GM18873 (cell line): ENCODE results near the gene CAPN9.
"Not testable (repeated sequence)": the region's sequence is repeated elsewhere in the genome, so short reads cannot be mapped to it uniquely, and the experiment has no call there.

ENCODE experiments used
- ATAC-seq: cut with Tn5 transposase; IDR thresholded peaks from one replicate; pipeline ENCODE4 v1.9.1; 2021; ENCODE audit warnings: mild to moderate bottlenecking, moderate library complexity, moderate number of reproducible peaks; ENCODE audit not compliant: unreplicated experiment, low FRiP score

The CAPN9 gene, protein sequence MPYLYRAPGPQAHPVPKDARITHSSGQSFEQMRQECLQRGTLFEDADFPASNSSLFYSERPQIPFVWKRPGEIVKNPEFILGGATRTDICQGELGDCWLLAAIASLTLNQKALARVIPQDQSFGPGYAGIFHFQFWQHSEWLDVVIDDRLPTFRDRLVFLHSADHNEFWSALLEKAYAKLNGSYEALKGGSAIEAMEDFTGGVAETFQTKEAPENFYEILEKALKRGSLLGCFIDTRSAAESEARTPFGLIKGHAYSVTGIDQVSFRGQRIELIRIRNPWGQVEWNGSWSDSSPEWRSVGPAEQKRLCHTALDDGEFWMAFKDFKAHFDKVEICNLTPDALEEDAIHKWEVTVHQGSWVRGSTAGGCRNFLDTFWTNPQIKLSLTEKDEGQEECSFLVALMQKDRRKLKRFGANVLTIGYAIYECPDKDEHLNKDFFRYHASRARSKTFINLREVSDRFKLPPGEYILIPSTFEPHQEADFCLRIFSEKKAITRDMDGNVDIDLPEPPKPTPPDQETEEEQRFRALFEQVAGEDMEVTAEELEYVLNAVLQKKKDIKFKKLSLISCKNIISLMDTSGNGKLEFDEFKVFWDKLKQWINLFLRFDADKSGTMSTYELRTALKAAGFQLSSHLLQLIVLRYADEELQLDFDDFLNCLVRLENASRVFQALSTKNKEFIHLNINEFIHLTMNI

DNA sequence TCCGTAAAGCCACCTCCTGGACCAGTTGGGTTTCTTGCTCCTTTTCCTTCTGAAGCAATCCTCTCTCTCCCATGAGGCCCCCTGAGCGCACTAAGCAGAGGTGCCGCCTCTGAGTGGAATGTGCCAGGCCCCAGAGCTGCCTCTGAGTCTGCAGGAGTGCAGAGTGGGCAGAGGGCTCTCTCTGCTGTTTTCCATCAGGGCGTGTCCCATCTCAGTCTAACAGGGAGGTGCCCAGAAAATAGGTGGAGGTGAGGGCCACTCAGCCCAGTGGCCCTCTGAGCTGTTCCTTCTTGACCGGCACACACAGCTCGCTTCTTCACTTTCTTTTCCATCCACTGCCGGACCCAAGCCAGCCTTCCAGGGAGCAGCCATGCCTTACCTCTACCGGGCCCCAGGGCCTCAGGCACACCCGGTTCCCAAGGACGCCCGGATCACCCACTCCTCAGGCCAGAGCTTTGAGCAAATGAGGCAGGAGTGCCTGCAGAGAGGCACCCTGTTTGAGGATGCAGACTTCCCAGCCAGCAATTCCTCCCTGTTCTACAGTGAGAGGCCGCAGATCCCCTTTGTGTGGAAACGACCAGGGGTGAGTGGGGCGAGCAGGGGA lies at the start of gene CAPN9:
Gene CAPN9 (plus strand): TSS at position 262 of the 604 bp plus-strand sequence. CDS start 109 bp downstream, at position 371.
- ATAC-seq: no peak

DNA sequence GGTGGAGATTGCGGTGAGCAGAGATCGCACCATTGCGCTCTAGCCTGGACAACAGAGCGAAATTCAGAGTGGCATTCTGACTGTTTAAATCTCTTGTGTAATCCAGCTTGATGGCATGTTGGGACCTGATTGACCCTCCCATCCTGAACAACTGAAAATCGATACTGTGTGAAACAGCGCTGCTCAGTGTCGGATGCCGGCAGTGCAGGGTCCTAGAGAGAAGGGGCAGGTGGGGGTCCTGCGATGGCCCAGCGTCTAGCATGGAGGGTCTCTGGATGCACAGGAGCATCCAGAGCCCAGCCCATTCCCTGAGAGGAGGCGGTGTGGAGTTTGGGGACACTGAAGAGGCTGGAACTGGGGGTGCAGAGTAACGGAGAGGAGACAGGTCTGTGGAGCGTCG lies 49.1 kb upstream of the CAPN9 start:
- no peak for ATAC-seq

DNA sequence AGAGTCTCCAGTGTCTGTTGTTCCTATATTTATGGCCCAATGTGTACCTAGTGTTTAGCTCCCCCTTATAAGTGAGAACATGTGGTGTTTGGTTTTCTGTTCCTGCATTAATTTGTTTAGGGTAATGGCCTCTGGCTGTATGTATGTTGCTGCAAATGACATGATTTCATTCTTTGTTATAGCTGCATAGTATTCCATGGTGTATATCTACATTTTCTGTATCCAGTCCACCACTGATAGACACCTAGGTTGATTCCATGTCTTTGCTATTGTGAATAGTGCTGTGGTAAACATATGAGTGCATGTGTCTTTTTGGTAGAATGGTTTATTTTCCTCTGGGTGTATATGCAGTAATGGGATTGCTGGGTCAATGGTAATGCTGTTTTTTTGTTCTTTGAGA lies 48.2 kb upstream of the CAPN9 start:
- ATAC-seq: not testable (repeated sequence)

DNA sequence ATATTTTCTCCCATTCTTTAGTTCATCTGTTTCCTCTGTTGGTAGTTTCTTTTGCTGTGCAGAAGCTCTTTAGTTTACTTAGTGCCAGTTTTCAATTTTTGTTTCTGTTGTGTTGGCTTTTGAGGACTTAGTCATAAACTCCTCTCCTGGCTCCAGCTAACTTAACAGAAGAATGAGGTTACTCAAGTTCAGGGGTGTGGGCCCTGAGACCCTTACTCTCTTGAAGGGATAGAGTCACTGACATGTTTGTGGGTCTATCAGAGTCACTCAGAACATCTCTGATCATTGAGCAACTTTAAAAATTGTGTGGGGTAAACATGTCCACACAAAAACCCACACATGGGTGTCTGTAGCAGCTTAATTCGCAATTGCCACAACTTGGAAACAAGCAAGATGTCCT lies 47.5 kb upstream of the CAPN9 start:
- ATAC-seq: no peak

DNA sequence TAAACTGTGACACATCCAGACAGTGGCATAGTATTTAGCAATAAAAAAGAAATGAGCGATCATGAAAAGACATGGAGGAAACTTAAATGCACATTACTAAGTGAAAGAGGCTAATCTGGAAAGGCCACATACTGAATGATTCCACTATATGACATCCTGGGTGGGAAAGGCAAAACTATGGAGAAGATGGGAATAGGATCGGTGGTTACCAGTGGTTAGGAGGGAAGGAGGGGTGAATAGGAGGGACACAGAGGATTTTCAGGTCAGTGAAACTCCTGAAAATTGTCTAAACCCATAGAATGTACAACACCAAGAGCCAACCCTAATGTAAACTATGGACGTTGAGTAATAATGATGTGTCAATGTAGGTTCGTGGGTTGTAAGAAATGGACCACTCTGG lies 47.1 kb upstream of the CAPN9 start:
- ATAC-seq: no peak

GRCh38 chr1:230701434-230701833 lies 45.8 kb upstream of the CAPN9 start:
- no peak for ATAC-seq

- no peak for ATAC-seq
These were observed 45.1 kb upstream of the CAPN9 start for GRCh38 chr1:230701895-230702768.

GRCh38 chr1:230702934-230703678 lies 44.1 kb upstream of the CAPN9 start:
- no peak for ATAC-seq

DNA sequence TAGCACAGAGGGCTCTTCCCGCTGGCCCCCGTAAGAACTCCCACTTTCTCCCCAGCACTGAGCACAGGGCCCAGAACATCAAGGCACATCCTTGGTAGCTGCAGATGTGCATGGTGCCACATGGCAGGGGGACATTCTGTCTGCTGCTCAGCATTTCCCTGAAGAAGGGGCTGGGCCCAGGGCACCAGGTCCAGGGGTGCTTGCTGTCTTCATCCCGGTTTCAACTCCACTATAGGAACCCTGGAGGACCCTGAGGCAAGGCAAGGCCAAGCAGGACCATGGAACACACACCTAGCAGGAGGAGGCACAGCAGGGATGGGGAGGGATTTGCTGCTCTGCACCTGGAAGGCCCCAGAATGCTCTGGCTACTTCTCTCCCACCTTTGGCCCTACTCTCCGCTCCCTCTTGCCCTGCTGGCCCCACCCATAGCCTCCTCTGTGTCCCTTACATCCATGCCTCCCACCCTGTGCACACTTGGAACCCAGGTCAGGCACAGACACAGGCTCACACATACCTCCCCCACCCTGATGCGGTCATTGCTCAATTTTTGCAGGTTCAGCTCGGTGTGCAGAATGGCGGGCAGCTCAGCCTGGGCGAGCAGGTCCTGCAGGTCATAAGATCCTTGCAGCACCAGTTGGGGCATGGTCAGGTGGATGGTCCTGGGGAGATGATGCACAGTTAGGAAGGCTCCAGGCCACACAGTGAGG lies 43.4 kb upstream of the CAPN9 start:
- ATAC-seq: no peak

DNA sequence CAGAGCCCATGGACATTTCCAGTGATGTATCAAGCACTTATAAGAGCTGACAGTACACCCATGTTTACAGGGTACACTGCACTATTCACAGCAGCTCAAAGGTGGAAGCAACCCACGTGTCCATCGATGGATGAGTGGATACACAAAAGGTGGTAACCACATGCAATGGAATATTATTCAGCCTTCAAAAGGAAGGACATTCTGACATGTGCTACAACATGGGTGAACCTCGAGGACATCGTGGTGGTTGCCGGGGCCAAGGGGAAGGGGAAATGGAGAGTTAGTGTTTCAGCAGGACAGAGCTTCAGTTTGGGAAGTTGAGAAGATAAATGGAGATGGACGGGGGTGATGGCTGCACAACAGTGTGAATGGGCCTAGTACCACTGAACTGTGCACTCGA lies 42.4 kb upstream of the CAPN9 start:
- ATAC-seq: no peak

- ATAC-seq: no peak
These were observed 41.7 kb upstream of the CAPN9 start for GRCh38 chr1:230705289-230706019.

GRCh38 chr1:230706020-230706699 lies 41.0 kb upstream of the CAPN9 start:
- ATAC-seq: no peak

DNA sequence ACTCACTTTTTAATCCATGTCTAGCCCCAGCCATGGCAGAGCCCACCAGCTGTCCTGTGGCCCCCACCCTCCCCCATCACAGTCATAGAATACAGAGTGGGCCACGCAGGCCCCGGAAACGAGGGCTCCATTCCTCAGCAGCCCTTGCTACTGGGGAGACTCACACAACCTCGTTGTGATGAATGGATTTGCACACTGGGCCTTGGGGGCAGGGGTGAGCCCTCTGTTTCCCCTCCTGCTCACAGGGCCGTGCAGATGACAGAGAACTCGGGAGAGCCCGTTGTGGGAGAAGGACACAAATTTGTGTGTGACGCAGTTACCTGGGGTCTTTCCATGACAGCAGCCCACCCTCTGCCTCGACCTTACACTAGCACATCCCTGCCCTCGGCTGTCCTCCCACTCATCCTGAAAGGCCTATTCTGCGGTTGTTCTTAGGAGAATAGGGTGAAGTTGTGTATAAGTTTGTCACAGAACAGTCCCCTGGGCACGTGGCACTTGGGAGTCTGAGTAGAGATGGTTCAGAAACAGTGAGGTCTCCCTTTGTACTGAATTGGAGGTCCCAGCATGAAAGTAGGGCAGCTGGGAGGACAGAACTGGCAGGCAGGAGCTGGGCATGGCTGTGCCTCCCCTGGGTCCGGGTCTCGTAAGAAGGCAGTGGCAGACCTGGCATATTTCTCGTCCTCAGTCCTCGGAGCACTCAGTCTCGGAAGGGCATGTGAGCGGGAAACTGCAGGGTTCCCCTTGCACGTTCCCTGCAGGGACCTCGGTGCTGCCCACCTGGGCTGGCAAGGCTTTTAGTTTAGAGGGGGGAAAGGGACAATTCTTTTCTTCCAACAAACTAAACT lies 40.1 kb upstream of the CAPN9 start:
- ATAC-seq: no peak

- no peak for ATAC-seq
These were observed 39.2 kb upstream of the CAPN9 start for GRCh38 chr1:230707732-230708630.

GRCh38 chr1:230708631-230709580 lies 38.3 kb upstream of the CAPN9 start:
- no peak for ATAC-seq
